Smooth muscle cell (in vitro differentiated cells): ENCODE measurements around the gene ZNF341. TPM values are rescaled to one million over a fixed set of nuclear protein-coding genes. Genes with fewer than 3 reads are reported as not detected.

Experiments
- DNase-seq: peaks from one replicate; lab custom pipeline; 2025; ENCODE audit not compliant: unreplicated experiment; lab: John Stamatoyannopoulos, UW
- H2AFZ ChIP-seq: fragments of 200-600 bp; sonication (generic); 2 replicates; pipeline ENCODE4 v1.6.0; 2016; ENCODE audit warnings: antibody characterized with exemption, low read depth, mild to moderate bottlenecking
- H3F3A ChIP-seq: fragments of 200-600 bp; sonication (generic); 2 replicates; pipeline ENCODE4 v1.6.0; 2017; ENCODE audit warnings: antibody characterized with exemption, low read depth
- H3K27ac ChIP-seq: fragments of 200-600 bp; sonication (generic); 2 replicates; pipeline ENCODE4 v1.5.1; 2016; ENCODE audit warnings: low read depth, mild to moderate bottlenecking
- H3K27me3 ChIP-seq: fragments of 200-600 bp; sonication (generic); 2 replicates; pipeline ENCODE4 v1.6.1; 2016; ENCODE audit warnings: low read depth, mild to moderate bottlenecking
- H3K36me3 ChIP-seq: fragments of 200-600 bp; sonication (generic); 2 replicates; pipeline ENCODE4 v1.5.1; 2016; ENCODE audit warnings: low read depth
- H3K4me1 ChIP-seq: fragments of 200-600 bp; sonication (generic); 2 replicates; pipeline ENCODE4 v1.5.1; 2016; ENCODE audit warnings: low read depth
- H3K4me2 ChIP-seq: fragments of 200-600 bp; sonication (generic); 2 replicates; pipeline ENCODE4 v1.6.0; 2016; ENCODE audit warnings: mild to moderate bottlenecking
- H3K4me3 ChIP-seq: fragments of 200-600 bp; sonication (generic); 2 replicates; pipeline ENCODE4 v1.5.1; 2016; ENCODE audit warnings: mild to moderate bottlenecking
- H3K79me2 ChIP-seq: fragments of 200-600 bp; sonication (generic); 2 replicates; pipeline ENCODE4 v1.6.0; 2016; ENCODE audit warnings: low read depth, mild to moderate bottlenecking
- H3K9ac ChIP-seq: fragments of 200-600 bp; sonication (generic); 2 replicates; pipeline ENCODE4 v1.6.0; 2016; ENCODE audit warnings: low read depth
- H3K9me3 ChIP-seq: fragments of 200-600 bp; sonication (generic); replicated peaks from 2 replicates; pipeline ENCODE4 v1.5.1; 2016; ENCODE audit warnings: low read depth
- H4K20me1 ChIP-seq: fragments of 200-600 bp; sonication (generic); 2 replicates; pipeline ENCODE4 v1.6.0; 2016; ENCODE audit warnings: low read depth
- WGBS: methylation state at CpG from one replicate; pipeline ENCODE4 v1.1.7; 2016; ENCODE audit warnings: low lambda C conversion rate; 5-methylcytosine and 5-hydroxymethylcytosine counted together
- polyA plus RNA-seq: library from polyadenylated mRNA; unstranded; fragments of >200 nt; fragmentation: Nextera tagmentation; extraction: Ambion mirVana; gene quantifications from 2 replicates; pipeline ENCODE4 v1.2.1, GENCODE V29; 2016
- total RNA-seq: library from RNA; depleted of rRNA; stranded (reverse); fragments of >200 nt; gene quantifications from 2 replicates; pipeline ENCODE4 v1.2.3, GENCODE V29; 2014
- TF ChIP-seq, protein P1 (sequence below): fragments of 200-600 bp; sonication (generic); IDR thresholded peaks from 2 replicates; pipeline ENCODE4 v1.5.1; 2017; ENCODE audit warnings: borderline replicate concordance, mild to moderate bottlenecking, antibody characterized with exemption; ENCODE audit not compliant: insufficient read depth, poor library complexity, severe bottlenecking

The ZNF341 gene
- total and polyA plus RNA-seq, 2 experiments from 2014 or later: 1.2 to 2.0 TPM

DNA sequence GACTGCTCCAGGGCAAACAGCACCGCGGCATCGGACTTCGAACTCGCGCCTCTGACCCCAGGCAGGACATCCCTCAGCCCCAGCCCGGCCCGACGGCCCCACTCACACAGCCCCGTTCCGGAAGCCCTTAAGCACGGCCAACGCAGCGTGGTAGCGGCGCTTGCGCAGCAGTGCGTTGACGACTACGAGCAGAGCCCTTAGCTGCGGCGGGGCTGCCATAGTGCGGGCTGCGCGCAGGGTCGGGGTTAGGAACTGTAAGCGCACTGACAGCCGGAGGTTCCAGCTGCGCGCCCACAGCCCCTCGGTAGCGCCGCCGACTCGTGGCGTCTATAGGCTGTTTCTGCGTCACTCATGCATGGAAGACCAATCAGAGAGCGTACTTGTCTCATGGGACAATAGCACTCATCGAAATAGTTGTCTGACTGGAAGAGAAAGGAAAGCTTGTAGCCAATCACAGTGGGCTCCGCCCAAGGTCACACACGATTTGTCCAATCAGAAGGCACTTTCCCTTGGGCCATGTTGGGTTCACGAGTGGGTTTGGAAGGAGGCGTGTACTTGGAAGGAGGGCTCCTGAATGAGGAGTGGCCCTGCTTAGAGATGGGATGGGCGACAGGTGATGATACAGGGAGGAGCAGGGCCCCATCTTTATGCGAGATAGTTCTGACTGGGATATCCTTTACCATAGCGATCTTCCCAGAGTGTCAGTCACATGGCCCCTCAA lies 11.6 kb upstream of the ZNF341 start, which contains the start of gene PXMP4:
Gene PXMP4 (minus strand): TSS at position 322 of the 721 bp plus-strand sequence. CDS start 103 bp downstream, at position 219.
- Histone ChIP-seq H3K4me3 (peak within 1 kb of the TSS; percentile 67), H3K4me2 (peak within 1 kb of the TSS; percentile 85), H3K9me3 (no peaks in the 10 kb centered on the region), H2AFZ (peak within 1 kb of the TSS; percentile 90), H3K36me3 (no peaks in the 10 kb centered on the region), H3K9ac (no peak within 1 kb of the TSS), H3K79me2 (no peaks in the 10 kb centered on the region), H3K27me3 (no peaks in the 10 kb centered on the region), H3K27ac (no peak within 1 kb of the TSS), H4K20me1 (no peaks in the 10 kb centered on the region), H3F3A (no peaks in the 10 kb centered on the region), H3K4me1 (no peaks in the 10 kb centered on the region)
- 44% methylated on average over 46 of the region's 46 CpGs for WGBS
- TF ChIP-seq, protein P1, sequence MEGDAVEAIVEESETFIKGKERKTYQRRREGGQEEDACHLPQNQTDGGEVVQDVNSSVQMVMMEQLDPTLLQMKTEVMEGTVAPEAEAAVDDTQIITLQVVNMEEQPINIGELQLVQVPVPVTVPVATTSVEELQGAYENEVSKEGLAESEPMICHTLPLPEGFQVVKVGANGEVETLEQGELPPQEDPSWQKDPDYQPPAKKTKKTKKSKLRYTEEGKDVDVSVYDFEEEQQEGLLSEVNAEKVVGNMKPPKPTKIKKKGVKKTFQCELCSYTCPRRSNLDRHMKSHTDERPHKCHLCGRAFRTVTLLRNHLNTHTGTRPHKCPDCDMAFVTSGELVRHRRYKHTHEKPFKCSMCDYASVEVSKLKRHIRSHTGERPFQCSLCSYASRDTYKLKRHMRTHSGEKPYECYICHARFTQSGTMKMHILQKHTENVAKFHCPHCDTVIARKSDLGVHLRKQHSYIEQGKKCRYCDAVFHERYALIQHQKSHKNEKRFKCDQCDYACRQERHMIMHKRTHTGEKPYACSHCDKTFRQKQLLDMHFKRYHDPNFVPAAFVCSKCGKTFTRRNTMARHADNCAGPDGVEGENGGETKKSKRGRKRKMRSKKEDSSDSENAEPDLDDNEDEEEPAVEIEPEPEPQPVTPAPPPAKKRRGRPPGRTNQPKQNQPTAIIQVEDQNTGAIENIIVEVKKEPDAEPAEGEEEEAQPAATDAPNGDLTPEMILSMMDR: no peak
- peak; percentile 27 for DNase-seq

- DNase-seq: no peak
- Histone ChIP-seq H3K4me1 (no peaks in the 10 kb centered on the region), H3K36me3 (no peaks in the 10 kb centered on the region), H3K9me3 (no peaks in the 10 kb centered on the region), H3K79me2 (no peaks in the 10 kb centered on the region), H3K27me3 (no peaks in the 10 kb centered on the region), H3K9ac (no peak overlapping the region), H3K4me3 (no peak overlapping the region), H3F3A (no peaks in the 10 kb centered on the region), H2AFZ (no peak overlapping the region), H3K4me2 (no peak overlapping the region), H3K27ac (no peak overlapping the region), H4K20me1 (no peaks in the 10 kb centered on the region)
- TF ChIP-seq, protein P1: no peak
- 98% methylated on average over 11 of the region's 11 CpGs for WGBS
Measured at GRCh38 chr20:33721391-33722140, 10.2 kb upstream of the ZNF341 start.

- TF ChIP-seq, protein P1: no peak
- no peaks in the 10 kb centered on the region for H3K9me3 ChIP-seq
- no peaks in the 10 kb centered on the region for H3K4me1 ChIP-seq
- H3K36me3 ChIP-seq: no peaks in the 10 kb centered on the region
- no peak overlapping the region for H3K9ac ChIP-seq
- no peaks in the 10 kb centered on the region for H3K79me2 ChIP-seq
- WGBS: 92% methylated on average over 14 of the region's 14 CpGs
- no peak overlapping the region for H3K4me2 ChIP-seq
- H3K27me3 ChIP-seq: no peaks in the 10 kb centered on the region
- H4K20me1 ChIP-seq: no peaks in the 10 kb centered on the region
- no peak overlapping the region for H3K27ac ChIP-seq
- H2AFZ ChIP-seq: no peak overlapping the region
- no peak overlapping the region for H3K4me3 ChIP-seq
- no peaks in the 10 kb centered on the region for H3F3A ChIP-seq
- no peak for DNase-seq
Measured at GRCh38 chr20:33724439-33725094, 7.2 kb upstream of the ZNF341 start.
